ENCODE results near the gene SSNA1. TPM values are rescaled to one million over a fixed set of nuclear protein-coding genes. Genes with fewer than 3 reads are reported as not detected.

Gene SSNA1
- total RNA-seq, 2 experiments from 2014 or later = 48.2 to 49.9 TPM

DNA sequence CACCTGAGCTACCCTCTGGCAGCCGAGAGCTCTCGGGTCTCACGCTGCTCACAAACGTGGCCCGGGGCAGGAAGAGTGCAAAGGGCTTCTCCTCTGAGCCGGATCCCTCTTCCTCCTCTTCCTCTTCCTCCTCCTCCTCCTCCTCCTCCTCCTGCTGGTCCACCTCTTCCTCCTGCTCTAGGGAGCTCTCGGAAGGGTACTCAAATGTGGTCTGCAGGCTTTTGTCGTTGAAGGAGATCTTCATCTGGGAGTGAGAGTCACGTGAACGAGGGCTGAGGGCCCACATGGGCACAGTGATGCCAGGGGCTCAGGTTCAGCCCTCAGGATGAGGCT, 3.9 kb downstream of the SSNA1 start:
- H3K4me1 Mint-ChIP-seq (ENCODE audit: low read depth) = peaks cover 20% of the 10 kb centered on the region
- intact Hi-C loops (cut with micrococcal nuclease) = no loop called here
- no peaks in the 10 kb centered on the region for H3K9me3 Mint-ChIP-seq
- peaks cover 3% of the 10 kb centered on the region for H3K36me3 Mint-ChIP-seq (ENCODE audit: low read depth)
- no peaks in the 10 kb centered on the region for H3K27me3 Mint-ChIP-seq (ENCODE audit: low read depth)
- no peak overlapping the region for H3K27ac Mint-ChIP-seq
- no peak overlapping the region for H3K4me3 Mint-ChIP-seq
- no peak for DNase-seq
- CTCF ChIA-PET = interaction anchor here (1.0 kb wide), 1 partner anchor 44 kb away, joined by 4 read pairs; no protein-coding TSS in a partner anchor

DNA sequence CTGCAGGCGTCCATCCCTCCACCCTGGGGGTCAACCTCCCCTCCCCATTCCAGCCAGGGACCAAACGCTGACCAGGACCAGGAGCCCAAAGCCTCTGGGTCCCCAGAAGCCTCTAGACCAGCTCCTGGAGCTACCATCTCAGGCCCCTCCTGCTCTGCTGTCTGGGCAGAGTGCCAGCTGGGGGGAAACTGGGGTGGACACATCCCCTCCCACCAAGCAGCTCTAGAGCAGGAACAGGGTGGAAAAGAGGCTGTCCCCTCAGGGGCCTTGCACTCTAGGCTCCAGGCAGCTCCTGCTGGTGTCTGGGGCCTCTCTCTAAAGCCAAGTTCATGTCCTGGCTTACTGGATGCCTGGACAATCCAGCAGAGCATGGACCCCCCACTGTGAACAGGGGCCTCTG, 4.4 kb downstream of the SSNA1 start:
- Mint-ChIP-seq H3K9me3 (no peaks in the 10 kb centered on the region), H3K4me3 (no peak overlapping the region), H3K4me1 (ENCODE audit: low read depth) (peaks cover 16% of the 10 kb centered on the region), H3K27me3 (ENCODE audit: low read depth) (no peaks in the 10 kb centered on the region), H3K27ac (no peak overlapping the region), H3K36me3 (ENCODE audit: low read depth) (peaks cover 3% of the 10 kb centered on the region)
- no peak for DNase-seq
- CTCF ChIA-PET = interaction anchor here (1.0 to 1.3 kb wide), 2 partner anchors 17 to 44 kb away, joined by 3 to 4 read pairs; no protein-coding TSS in a partner anchor
- intact Hi-C loops (cut with micrococcal nuclease) = no loop called here

DNA sequence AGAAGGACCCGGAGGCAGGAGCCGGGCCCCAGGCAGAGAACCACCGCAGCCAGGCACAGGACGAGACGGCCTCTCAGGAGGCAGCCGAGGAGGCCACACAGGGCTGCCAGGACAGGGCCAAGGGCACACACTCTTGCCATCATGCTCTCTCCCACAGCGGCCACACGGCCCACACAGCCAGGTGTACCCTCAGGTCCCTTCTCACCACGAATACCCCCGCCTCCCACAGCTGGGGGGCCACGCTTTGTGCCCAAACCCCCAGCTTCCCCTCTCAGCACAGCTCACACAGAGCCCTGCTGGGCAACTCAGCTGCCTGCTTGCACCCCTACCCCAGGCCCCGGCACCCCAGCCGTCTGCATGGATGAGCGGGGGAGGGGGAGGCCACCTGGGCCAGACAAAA, 5.3 kb downstream of the SSNA1 start:
- H3K9me3 Mint-ChIP-seq = no peaks in the 10 kb centered on the region
- H3K4me3 Mint-ChIP-seq = no peak overlapping the region
- no peak for DNase-seq
- H3K36me3 Mint-ChIP-seq (ENCODE audit: low read depth) = peaks cover 2% of the 10 kb centered on the region
- peaks cover 16% of the 10 kb centered on the region for H3K4me1 Mint-ChIP-seq (ENCODE audit: low read depth)
- H3K27me3 Mint-ChIP-seq (ENCODE audit: low read depth) = no peaks in the 10 kb centered on the region
- CTCF ChIA-PET = interaction anchor here (1.3 kb wide), 1 partner anchor 18 kb away, joined by 3 read pairs; no protein-coding TSS in a partner anchor
- H3K27ac Mint-ChIP-seq = no peak overlapping the region
- intact Hi-C loops (cut with micrococcal nuclease) = no loop called here

DNA sequence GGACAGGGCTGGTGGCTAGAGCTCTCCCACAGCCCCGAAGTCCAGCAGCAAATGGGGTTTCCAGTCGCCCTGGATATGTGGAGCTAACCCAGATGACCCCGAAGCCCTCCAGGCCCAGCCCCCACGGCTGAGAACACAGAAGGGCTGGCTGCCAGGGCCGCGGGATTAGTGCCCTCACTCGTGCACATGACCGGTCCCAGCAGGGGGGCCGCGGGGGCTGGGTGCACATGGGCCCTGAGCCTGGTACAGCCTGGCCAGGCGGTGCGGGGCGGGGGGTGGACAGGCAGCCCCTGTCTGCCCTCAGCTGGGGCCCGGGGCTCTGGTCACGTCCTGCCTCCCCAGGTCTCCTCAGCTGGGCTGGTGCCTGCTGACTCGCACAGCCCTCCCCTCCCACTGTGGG, 5.9 kb downstream of the SSNA1 start:
- H3K36me3 Mint-ChIP-seq (ENCODE audit: low read depth) = peaks cover 2% of the 10 kb centered on the region
- CTCF ChIA-PET = interaction anchor here (0.5 to 1.3 kb wide), 2 partner anchors 19 to 111 kb away, joined by 3 read pairs; no protein-coding TSS in a partner anchor
- intact Hi-C loops (cut with micrococcal nuclease) = no loop called here
- no peak overlapping the region for H3K4me3 Mint-ChIP-seq
- no peak for DNase-seq
- H3K27me3 Mint-ChIP-seq (ENCODE audit: low read depth) = no peaks in the 10 kb centered on the region
- no peak overlapping the region for H3K27ac Mint-ChIP-seq
- H3K4me1 Mint-ChIP-seq (ENCODE audit: low read depth) = peaks cover 11% of the 10 kb centered on the region
- H3K9me3 Mint-ChIP-seq = no peaks in the 10 kb centered on the region

DNA sequence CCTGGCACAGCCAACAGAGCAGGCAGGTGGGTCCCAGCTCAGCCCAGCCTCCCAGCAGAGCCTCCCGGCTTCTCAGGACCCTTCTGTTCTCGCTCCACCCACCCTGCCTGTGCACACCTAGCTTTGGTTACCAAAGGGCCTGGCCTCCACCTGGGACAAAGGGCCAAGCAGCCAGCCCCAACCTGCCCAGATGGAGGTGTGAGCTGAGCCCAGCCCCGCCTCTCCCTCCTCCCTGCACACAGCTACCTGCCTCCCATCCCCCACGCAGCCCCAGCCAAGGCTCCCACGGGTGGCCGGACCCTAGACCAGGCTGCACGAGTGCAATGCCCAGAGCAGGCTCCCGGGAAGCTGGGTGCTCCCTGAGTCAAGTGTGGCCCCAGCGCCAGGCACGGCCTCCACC, 6.4 kb downstream of the SSNA1 start:
- Mint-ChIP-seq H3K27ac (no peak overlapping the region), H3K36me3 (ENCODE audit: low read depth) (peaks cover 2% of the 10 kb centered on the region), H3K27me3 (ENCODE audit: low read depth) (no peaks in the 10 kb centered on the region), H3K4me3 (no peak overlapping the region), H3K9me3 (no peaks in the 10 kb centered on the region), H3K4me1 (ENCODE audit: low read depth) (peaks cover 8% of the 10 kb centered on the region)
- intact Hi-C loops (cut with micrococcal nuclease) = no loop called here
- CTCF ChIA-PET = interaction anchor here (1.3 kb wide), 1 partner anchor 42 kb away, joined by 4 read pairs; no protein-coding TSS in a partner anchor
- DNase-seq = no peak

DNA sequence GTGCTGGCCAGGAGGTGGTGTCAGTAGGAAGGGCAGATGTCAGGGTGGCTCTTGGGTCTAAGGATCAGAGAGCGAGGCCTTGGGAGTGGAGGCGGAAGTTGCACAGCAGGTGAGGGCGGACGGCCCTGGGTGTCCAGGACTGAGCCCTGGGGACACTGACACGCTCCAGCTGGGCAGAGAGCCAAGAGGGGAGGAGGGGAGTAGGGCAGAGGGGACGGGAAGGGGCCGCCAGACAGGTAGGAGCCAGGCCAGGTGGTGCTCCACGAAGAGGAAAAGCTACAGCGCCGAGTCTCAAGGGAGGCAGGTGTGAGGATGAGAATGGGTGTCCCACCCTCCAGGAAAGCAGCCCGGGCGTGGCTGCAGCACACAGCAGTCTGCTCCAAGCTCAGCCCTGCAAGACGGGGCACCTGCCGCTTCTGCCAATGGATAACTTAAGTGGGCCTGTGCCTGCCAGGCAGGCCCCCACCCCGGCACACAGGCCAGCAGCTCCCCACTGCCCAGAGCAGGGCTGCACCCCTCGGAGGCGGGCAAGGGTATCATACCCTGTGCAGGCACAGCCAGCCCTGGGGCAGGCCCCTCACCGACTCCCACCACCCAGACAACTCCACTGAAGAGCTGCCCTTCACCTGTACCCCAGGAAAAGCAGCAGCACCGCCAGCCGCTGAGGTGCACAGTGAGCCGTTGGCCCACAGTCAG, 7.2 kb downstream of the SSNA1 start:
- no peak overlapping the region for H3K27ac Mint-ChIP-seq
- peaks cover 1% of the 10 kb centered on the region for H3K36me3 Mint-ChIP-seq (ENCODE audit: low read depth)
- H3K9me3 Mint-ChIP-seq = no peaks in the 10 kb centered on the region
- DNase-seq = no peak
- H3K4me1 Mint-ChIP-seq (ENCODE audit: low read depth) = peaks cover 5% of the 10 kb centered on the region
- intact Hi-C loops (cut with micrococcal nuclease) = no loop called here
- CTCF ChIA-PET = interaction anchor here (1.3 kb wide), 1 partner anchor 41 kb away, joined by 4 read pairs; no protein-coding TSS in a partner anchor
- H3K27me3 Mint-ChIP-seq (ENCODE audit: low read depth) = no peaks in the 10 kb centered on the region
- no peak overlapping the region for H3K4me3 Mint-ChIP-seq

DNA sequence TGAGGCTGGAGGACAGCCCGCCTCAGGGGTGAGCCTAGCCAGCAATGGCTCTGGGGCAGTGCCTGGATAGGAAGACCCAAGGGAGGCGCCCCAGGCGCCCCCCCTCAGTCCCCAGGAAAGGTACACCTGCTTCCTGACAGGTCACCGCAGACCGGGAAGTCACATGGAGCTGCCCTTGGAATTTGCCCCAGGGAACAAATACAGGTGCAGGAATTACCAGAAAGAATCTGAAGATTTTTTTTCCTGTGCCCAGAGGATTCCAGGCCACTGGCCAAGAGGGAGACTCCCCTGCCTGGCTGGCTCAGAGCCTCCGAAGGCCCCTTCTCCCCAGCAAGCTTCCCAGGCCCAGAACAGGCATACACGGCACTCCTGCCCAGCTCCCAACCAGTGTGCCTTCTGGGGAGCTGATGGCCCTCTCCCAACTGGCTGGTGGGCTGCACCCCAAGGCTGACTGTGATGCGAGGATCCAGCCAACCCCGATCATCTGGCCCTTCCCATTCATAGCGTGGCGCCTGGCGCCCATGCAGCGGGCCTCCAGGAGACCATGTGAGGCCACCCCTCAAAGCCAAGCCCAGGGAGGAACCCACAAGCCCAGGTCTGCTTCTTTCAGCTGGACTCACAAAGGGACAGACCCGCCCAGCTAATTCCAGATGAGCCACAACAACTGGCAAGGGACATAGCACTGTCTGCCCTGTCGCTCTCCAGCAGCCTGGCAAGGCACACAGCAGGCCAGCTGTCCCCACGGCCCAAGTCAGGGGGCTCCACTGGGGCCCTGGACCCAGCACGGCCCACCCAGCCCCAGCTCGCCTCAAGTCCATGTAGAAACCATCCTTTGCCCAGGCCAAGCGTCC, 9.8 kb downstream of the SSNA1 start:
- H3K4me3 Mint-ChIP-seq = peak overlapping the region; percentile 6
- intact Hi-C loops (cut with micrococcal nuclease) = no loop called here
- no peak overlapping the region for H3K27ac Mint-ChIP-seq
- DNase-seq = no peak
- no peaks in the 10 kb centered on the region for H3K36me3 Mint-ChIP-seq (ENCODE audit: low read depth)
- H3K27me3 Mint-ChIP-seq (ENCODE audit: low read depth) = no peaks in the 10 kb centered on the region
- CTCF ChIA-PET = interaction anchor here (1.6 to 3.8 kb wide), 3 partner anchors 9 to 169 kb away, joined by 3 to 16 read pairs (median 5); partner anchors contain the start of genes ANAPC2 and SSNA1
- H3K4me1 Mint-ChIP-seq (ENCODE audit: low read depth) = peaks cover 19% of the 10 kb centered on the region
- no peaks in the 10 kb centered on the region for H3K9me3 Mint-ChIP-seq

DNA sequence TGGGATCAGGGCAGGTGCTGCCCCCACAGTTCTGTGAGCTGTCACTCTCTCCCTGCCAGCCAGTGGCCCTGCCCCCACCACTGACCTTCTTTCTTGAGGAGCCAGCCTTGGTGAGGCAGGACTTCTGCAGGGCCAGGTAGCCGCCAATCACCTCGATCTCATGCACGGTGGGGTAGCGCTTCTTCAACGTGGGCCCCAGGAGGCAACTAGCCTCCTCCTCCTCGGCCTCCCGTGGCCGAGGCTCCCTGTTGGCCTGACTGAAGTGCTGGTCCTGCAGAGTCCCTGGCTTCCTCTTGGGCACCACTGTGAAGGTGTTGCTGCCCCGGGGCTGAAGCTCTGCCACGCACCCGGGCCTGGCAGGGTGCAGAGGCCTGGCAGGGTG, 10.4 kb downstream of the SSNA1 start:
- Mint-ChIP-seq H3K27me3 (ENCODE audit: low read depth) (no peaks in the 10 kb centered on the region), H3K36me3 (ENCODE audit: low read depth) (no peaks in the 10 kb centered on the region), H3K4me3 (peak overlapping the region; percentile 6), H3K4me1 (ENCODE audit: low read depth) (peaks cover 24% of the 10 kb centered on the region), H3K9me3 (no peaks in the 10 kb centered on the region), H3K27ac (no peak overlapping the region)
- DNase-seq = no peak
- intact Hi-C loops (cut with micrococcal nuclease) = no loop called here
- CTCF ChIA-PET = interaction anchor here (1.6 to 3.8 kb wide), 2 partner anchors 10 to 131 kb away, joined by 3 to 16 read pairs; partner anchors contain the start of genes ANAPC2 and SSNA1

DNA sequence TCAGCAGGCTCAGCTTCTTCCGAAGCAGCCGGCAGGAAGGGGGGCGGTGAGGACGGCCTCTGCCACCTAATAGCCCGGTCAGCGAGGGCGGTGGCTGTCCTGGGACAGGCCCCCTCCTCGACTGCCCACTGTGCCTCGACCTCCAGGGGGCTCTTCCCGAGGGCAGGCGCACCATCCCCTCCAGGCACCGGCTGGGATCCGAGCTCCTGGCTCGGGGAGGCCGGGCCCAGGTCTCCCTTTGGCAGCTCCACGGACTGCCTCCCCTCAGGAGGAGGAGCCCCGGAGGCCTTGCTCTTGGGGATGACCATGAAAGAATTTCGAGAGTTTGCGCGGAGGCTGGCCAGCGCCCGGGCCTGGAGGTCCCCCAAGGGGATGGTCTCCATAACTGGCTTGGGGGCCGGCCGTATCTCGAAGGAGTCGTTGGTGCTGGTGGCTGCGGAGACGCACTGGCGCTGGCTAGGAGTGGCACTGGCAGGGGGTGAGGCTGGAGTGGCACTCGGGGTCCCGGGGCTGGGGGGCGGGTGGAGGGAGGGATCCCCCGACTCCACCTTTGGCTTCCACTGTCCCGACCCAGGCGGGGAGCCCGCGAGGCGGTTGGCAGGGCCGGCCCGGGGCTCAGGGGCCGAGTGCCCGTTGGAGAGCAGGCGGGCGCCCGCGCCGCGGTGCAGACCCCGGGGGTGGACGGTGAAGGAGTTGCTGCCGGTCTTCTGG, 11.1 kb downstream of the SSNA1 start:
- CTCF ChIA-PET = interaction anchor here (1.6 to 3.8 kb wide), 2 partner anchors 11 to 131 kb away, joined by 3 to 16 read pairs; partner anchors contain the start of genes ANAPC2 and SSNA1
- no peak for DNase-seq
- no peak overlapping the region for H3K27ac Mint-ChIP-seq
- no peaks in the 10 kb centered on the region for H3K9me3 Mint-ChIP-seq
- peak overlapping the region; percentile 73 for H3K4me3 Mint-ChIP-seq
- intact Hi-C loops (cut with micrococcal nuclease) = loop anchor here (1.0 to 5.0 kb wide), 5 partner anchors 10 to 392 kb away; partner anchors contain the start of genes RABL6 and TUBB4B
- no peaks in the 10 kb centered on the region for H3K36me3 Mint-ChIP-seq (ENCODE audit: low read depth)
- peaks cover 31% of the 10 kb centered on the region for H3K4me1 Mint-ChIP-seq (ENCODE audit: low read depth)
- H3K27me3 Mint-ChIP-seq (ENCODE audit: low read depth) = no peaks in the 10 kb centered on the region

DNA sequence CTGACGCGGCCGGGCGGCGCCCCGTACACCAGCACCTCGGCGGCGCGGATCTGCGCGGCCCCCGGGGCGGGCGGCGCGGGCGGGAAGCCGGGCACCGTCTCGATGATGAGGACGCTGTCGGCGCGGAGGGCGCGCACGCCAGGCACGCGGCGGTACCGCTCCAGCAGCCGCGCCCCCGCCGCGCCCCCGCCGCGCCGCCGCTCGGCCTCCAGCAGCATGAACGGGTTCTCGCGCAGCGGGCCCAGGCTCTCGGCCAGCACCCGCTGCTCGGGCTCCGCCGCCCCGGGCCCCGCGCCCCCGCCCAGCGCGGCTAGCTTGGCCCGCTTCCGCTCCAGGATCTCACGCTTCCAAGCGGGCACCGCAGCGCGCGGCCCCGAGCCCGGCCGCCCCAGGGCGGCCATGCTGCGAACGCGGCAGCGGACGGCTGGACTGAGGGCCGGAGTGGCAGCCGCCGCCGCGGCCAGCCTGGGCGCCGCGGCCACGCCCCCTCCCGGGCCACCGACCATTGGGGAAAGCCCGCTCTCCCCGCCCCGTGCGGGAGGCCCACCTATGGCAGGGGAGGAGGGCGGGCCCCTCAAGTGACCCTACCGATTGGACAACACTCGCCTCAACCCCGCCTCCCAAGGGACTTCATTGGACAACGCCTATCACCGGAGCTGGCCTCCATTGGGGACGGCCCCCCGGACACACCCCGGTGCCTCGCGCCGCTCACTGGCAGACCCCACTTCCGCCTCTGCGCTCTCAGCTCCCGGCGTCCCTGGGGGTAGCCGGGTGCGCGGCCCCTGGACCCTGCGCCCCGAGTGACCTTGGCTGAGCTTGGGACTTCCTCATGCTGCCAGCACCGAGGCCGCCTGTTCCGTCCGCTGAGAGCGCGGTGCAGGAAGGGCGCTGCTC, 12.1 kb downstream of the SSNA1 start, which contains the start of gene TPRN:
TSS of gene TPRN (minus strand) at position 431 of the 894 bp plus-strand sequence. CDS start at position 401, 30 bp downstream.
- H3K27ac Mint-ChIP-seq = peak within 1 kb of the TSS; percentile 56
- peak; percentile 99 for DNase-seq
- intact Hi-C loops (cut with micrococcal nuclease) = loop anchor here (1.0 to 5.0 kb wide), 5 partner anchors 11 to 393 kb away; partner anchors contain the start of genes RABL6 and TUBB4B
- CTCF ChIA-PET = interaction anchor here (0.7 to 3.8 kb wide), 3 partner anchors 12 to 82 kb away, joined by 3 to 16 read pairs (median 3); partner anchors contain the start of genes ANAPC2 and SSNA1
- peak within 1 kb of the TSS; percentile 80 for H3K4me3 Mint-ChIP-seq
- no peaks in the 10 kb centered on the region for H3K9me3 Mint-ChIP-seq
- peaks cover 3% of the 10 kb centered on the region for H3K36me3 Mint-ChIP-seq (ENCODE audit: low read depth)
- H3K4me1 Mint-ChIP-seq (ENCODE audit: low read depth) = peaks cover 33% of the 10 kb centered on the region
- no peaks in the 10 kb centered on the region for H3K27me3 Mint-ChIP-seq (ENCODE audit: low read depth)

All from activated naive CD4-positive, alpha-beta T cell treated with anti-CD3 and anti-CD28 coated beads for 36 hours (primary cell).